Tibial nerve (tissue), 4 donors: ENCODE measurements around the gene GPX4. TPM values are rescaled to one million over a fixed set of nuclear protein-coding genes. Genes with fewer than 3 reads are reported as not detected.
A peak's percentile ranks its signal among the peaks of the same experiment; 100 is the strongest.

ENCODE experiments used
- DNase-seq, 2 donors: peaks; one replicate each; pipeline ENCODE4 v3.0.0-alpha.2; 2019; ENCODE audit warnings: low spot score in 2 of 2
- H3K27ac ChIP-seq, 4 donors: fragments of 200-600 bp; sonication (generic) in 3 of 4; one replicate each; pipeline ENCODE4 v1.5.1; 2017 to 2019; ENCODE audit warnings: mild to moderate bottlenecking in 1 of 4
- H3K27me3 ChIP-seq, 2 donors: fragments of 200-600 bp; sonication (generic) in 1 of 2; one replicate each; pipeline versions ENCODE4 v1.5.1 to v1.6.0; 2017 to 2019
- H3K36me3 ChIP-seq, 3 donors: fragments of 200-600 bp; sonication (generic); one replicate each; pipeline ENCODE4 v1.5.1; 2018 to 2019
- H3K4me1 ChIP-seq, 4 donors: fragments of 200-600 bp; sonication (generic) in 3 of 4; one replicate each; pipeline ENCODE4 v1.5.1; 2017 to 2019
- H3K4me3 ChIP-seq, 4 donors: fragments of 200-600 bp; sonication (generic) in 3 of 4; one replicate each; pipeline ENCODE4 v1.5.1; 2017 to 2019; ENCODE audit warnings: mild to moderate bottlenecking in 1 of 4, moderate library complexity in 1 of 4
- H3K9me3 ChIP-seq, 4 donors: fragments of 200-600 bp; sonication (generic) in 3 of 4; one replicate each; pipeline ENCODE4 v1.5.1; 2017 to 2019
- CTCF ChIP-seq, 5 experiments: fragments of 200-600 bp in 3 of 5; fragments of 450-650 bp in 2 of 5; sonication (generic) in 3 of 5; IDR thresholded peaks; one replicate each; pipeline ENCODE4 v1.5.1; 2016 to 2019; ENCODE audit warnings: antibody characterized with exemption in 5 of 5, mild to moderate bottlenecking in 3 of 5, moderate library complexity in 2 of 5
- EP300 ChIP-seq, 2 donors: sonication (generic); formaldehyde crosslinking; IDR thresholded peaks; one replicate each; pipeline ENCODE4 v1.6.1; 2017; ENCODE audit warnings: antibody characterized with exemption in 2 of 2, mild to moderate bottlenecking in 1 of 2
- POLR2A ChIP-seq, 2 donors: fragments of 450-650 bp; IDR thresholded peaks; one replicate each; pipeline ENCODE4 v1.6.1; 2017; ENCODE audit warnings: antibody characterized with exemption in 2 of 2, mild to moderate bottlenecking in 2 of 2, moderate library complexity in 2 of 2
- WGBS, 2 donors: methylation state at CpG; one replicate each; pipeline ENCODE4 v1.1.5; 2018; 5-methylcytosine and 5-hydroxymethylcytosine counted together
- total RNA-seq, 4 donors: library from RNA; depleted of rRNA; stranded (reverse); fragments of >200 nt; gene quantifications; one replicate each; pipeline ENCODE4 v1.1.0, GENCODE V29; 2016

Gene GPX4
- total RNA-seq, 4 donors from 2014 or later: 337 to 518 (median 493) TPM

GRCh38 chr19:1073063-1073955, 30.5 kb upstream of the GPX4 start:
- 86 to 89% methylated on average over 24 to 29 of the region's 30 CpGs for WGBS, 2 donors

DNA sequence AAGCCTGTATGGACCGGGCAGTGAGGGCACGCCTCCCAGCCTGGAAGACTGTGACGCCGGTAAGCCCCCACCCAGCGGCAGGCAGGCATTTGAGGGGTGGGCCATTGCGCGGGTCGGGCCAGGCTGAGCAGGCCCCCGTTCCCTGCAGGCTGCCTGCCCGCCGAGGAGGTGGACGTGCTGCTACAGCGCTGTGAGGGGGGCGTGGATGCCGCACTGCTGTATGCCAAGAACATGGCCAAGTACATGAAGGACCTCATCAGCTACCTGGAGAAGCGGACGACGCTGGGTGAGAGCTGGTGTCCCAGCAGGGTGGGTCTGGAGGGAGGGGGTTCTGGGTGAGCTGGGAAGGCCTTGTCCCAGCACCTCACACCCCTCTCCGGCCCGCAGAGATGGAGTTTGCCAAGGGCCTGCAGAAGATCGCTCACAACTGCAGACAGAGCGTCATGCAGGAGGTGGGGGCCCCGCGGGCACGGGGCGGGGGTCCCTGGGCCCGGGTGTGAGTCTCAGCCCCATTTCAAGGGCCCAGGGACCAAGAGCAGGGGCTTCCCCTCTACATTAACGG, 29.8 kb upstream of the GPX4 start:
- Histone ChIP-seq H3K36me3 (no peaks in the 10 kb centered on the region), H3K4me1 (peaks cover 0 to 37% (median 21%) of the 10 kb centered on the region in 4 donors), H3K9me3 (no peaks in the 10 kb centered on the region), H3K4me3 (peak overlapping the region in 1 of 4 donors; percentile 16), H3K27ac (no peak overlapping the region), H3K27me3 (peaks cover 2 to 37% of the 10 kb centered on the region in 2 donors)
- TF ChIP-seq CTCF (IDR thresholded peaks at IDR 0.05) (no peak), EP300 (IDR thresholded peaks at IDR 0.05) (no peak), POLR2A (IDR thresholded peaks at IDR 0.05) (no peak)
- WGBS, 2 donors: 80% methylated on average over 23 to 27 of the region's 28 CpGs
- no peak for DNase-seq

More at GRCh38 chr19:1073063-1073955, 30.5 kb upstream of the GPX4 start:
- Histone ChIP-seq H3K4me1 (peaks cover 0 to 39% (median 21%) of the 10 kb centered on the region in 4 donors), H3K27me3 (peaks cover 2 to 44% of the 10 kb centered on the region in 2 donors), H3K36me3 (no peaks in the 10 kb centered on the region), H3K27ac (no peak overlapping the region), H3K4me3 (no peak overlapping the region), H3K9me3 (no peaks in the 10 kb centered on the region)
- no peak for TF ChIP-seq EP300 (IDR thresholded peaks at IDR 0.05)
- no peak for TF ChIP-seq CTCF (IDR thresholded peaks at IDR 0.05)
- TF ChIP-seq POLR2A (IDR thresholded peaks at IDR 0.05): no peak
- no peak for DNase-seq

DNA sequence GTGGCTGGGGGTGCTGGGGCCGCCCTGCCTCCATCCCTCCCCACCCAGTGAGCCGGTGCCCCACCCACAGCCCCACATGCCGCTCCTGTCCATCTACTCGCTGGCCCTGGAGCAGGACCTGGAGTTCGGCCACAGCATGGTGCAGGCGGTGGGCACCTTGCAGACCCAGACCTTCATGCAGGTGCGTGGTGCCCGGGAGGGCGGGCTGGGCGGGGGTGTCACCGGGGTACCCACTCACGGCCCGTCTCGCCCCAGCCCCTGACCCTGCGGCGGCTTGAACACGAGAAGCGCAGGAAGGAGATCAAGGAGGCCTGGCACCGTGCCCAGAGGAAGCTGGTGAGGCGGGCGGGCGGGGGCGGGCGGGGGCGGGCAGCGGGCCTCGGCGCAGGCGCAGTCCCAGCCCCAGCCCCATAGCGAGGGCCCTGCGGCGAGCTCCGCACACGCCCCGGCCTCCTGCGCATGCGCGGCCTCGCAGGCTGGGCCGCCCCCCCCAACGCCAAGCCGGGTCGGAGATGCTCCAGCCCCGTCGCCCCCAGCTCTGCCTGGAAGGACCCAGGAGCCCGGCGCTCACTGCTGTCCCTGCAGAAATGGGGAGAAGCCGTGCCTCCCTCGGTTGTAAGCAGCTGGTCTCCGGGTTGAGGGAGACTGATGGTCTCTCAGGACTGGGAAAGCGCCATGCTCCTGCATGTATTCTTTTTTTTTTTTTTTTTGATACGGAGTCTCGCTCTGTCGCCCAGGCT, 29.1 kb upstream of the GPX4 start:
- Histone ChIP-seq H3K4me3 (peak overlapping the region in 2 of 4 donors; percentile 16 to 18), H3K27me3 (peaks cover 2 to 30% of the 10 kb centered on the region in 2 donors), H3K27ac (no peak overlapping the region), H3K36me3 (no peaks in the 10 kb centered on the region), H3K9me3 (no peaks in the 10 kb centered on the region), H3K4me1 (peaks cover 0 to 34% (median 19%) of the 10 kb centered on the region in 4 donors)
- peak; percentile 70 to 82 for DNase-seq
- WGBS, 2 donors: 64 to 70% methylated on average over 21 to 53 of the region's 54 CpGs
- TF ChIP-seq EP300 (IDR thresholded peaks at IDR 0.05) (no peak), POLR2A (IDR thresholded peaks at IDR 0.05) (no peak), CTCF (IDR thresholded peaks at IDR 0.05) (no peak)

DNA sequence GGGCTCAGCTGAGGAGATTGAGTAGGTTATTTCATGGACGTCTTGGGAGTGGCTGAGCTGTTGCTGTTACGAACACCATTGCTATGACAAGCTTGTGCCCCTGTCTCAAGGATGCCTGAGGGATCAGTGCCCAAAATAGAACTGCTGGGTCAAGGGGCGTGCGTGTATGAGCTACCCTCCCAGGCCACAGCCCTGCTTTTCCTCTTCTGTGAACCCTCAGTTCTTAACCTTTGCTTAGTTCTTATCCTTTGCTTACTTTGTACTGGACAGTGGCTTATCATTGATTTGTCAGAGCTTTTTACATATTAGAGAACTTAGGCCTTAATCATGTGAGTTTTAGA, 27.8 kb upstream of the GPX4 start:
- Histone ChIP-seq H3K27ac (peak overlapping the region in 1 of 4 donors; percentile 29), H3K36me3 (peaks cover 0 to 6% (median 0%) of the 10 kb centered on the region in 3 donors), H3K4me3 (no peak overlapping the region), H3K27me3 (peaks cover 0 to 17% of the 10 kb centered on the region in 2 donors), H3K9me3 (no peaks in the 10 kb centered on the region), H3K4me1 (peaks cover 0 to 34% (median 11%) of the 10 kb centered on the region in 4 donors)
- no peak for TF ChIP-seq EP300 (IDR thresholded peaks at IDR 0.05)
- no peak for TF ChIP-seq CTCF (IDR thresholded peaks at IDR 0.05)
- TF ChIP-seq POLR2A (IDR thresholded peaks at IDR 0.05): no peak
- no peak for DNase-seq
- WGBS, 2 donors: 64 to 71% methylated on average over 4 of the region's 4 CpGs
